Caco-2 (cell line): Measurements from ENCODE around the gene ARMC6. TPM values are rescaled to one million over a fixed set of nuclear protein-coding genes. Genes with fewer than 3 reads are reported as not detected.

Experiments
- BruUV-seq: library from RNA; stranded (reverse); fragments of 400-500 nt; replicated peaks from 2 replicates; lab custom pipeline; 2021; lab: Mats Ljungman, UMichigan
- CTCF ChIA-PET: fragments of 300-600 bp; sonication (Branson Sonifier 250); formaldehyde crosslinking; loops from one replicate; lab custom pipeline; 2022; ENCODE audit warnings: antibody characterized with exemption; lab: Charles Lee
- POLR2A ChIA-PET: fragments of 300-600 bp; sonication (Branson Sonifier 250); formaldehyde crosslinking; loops from one replicate; lab custom pipeline; 2022; ENCODE audit warnings: antibody characterized with exemption; lab: Charles Lee
- DNase-seq, 2 experiments: peaks; one replicate each; pipeline versions ENCODE4 v3.0.0 to v3.0.0-alpha.2; 2020 to 2022
- H3K27me3 ChIP-seq: replicated peaks from 2 replicates; pipeline ENCODE4 v1.6.0; 2011; ENCODE audit warnings: low read length; ENCODE audit not compliant: control insufficient read depth, insufficient read depth
- H3K36me3 ChIP-seq: 2 replicates; pipeline ENCODE4 v1.5.1; 2011; ENCODE audit warnings: low read length; ENCODE audit not compliant: control insufficient read depth, insufficient read depth
- H3K4me1 ChIP-seq: fragments of 250-450 bp; sonication (Bioruptor Pico); 2 replicates; pipeline ENCODE4 v1.5.1; 2020; ENCODE audit warnings: mild to moderate bottlenecking
- H3K4me3 ChIP-seq: 2 replicates; pipeline ENCODE4 v1.5.1; 2011; ENCODE audit warnings: low read depth, mild to moderate bottlenecking, control low read depth, low read length
- H3K9me3 ChIP-seq: fragments of 250-450 bp; sonication (Bioruptor Pico); 2 replicates; pipeline ENCODE4 v1.5.1; 2020; ENCODE audit warnings: mild to moderate bottlenecking, moderate library complexity
- H3K27ac Mint-ChIP-seq: one replicate; pipeline ENCODE4 v1.8.0; 2022; ENCODE audit warnings: mixed read lengths; ENCODE audit not compliant: unreplicated experiment
- H3K27me3 Mint-ChIP-seq: one replicate; pipeline ENCODE4 v1.8.0; 2022; ENCODE audit warnings: mixed read lengths; ENCODE audit not compliant: insufficient read depth, unreplicated experiment
- H3K36me3 Mint-ChIP-seq: one replicate; pipeline ENCODE4 v1.8.0; 2022; ENCODE audit warnings: mild to moderate bottlenecking, mixed read lengths; ENCODE audit not compliant: insufficient read depth, unreplicated experiment
- H3K4me1 Mint-ChIP-seq: one replicate; pipeline ENCODE4 v1.8.0; 2022; ENCODE audit warnings: low read depth, mixed read lengths; ENCODE audit not compliant: unreplicated experiment
- H3K4me3 Mint-ChIP-seq: one replicate; pipeline ENCODE4 v1.8.0; 2022; ENCODE audit warnings: mild to moderate bottlenecking, moderate library complexity, mixed read lengths; ENCODE audit not compliant: unreplicated experiment
- H3K9me3 Mint-ChIP-seq: one replicate; pipeline ENCODE4 v1.8.0; 2022; ENCODE audit warnings: mixed read lengths; ENCODE audit not compliant: unreplicated experiment
- intact Hi-C: fragments of 100-400 bp; cut with micrococcal nuclease; formaldehyde crosslinking; loops from one replicate; pipeline ENCODE4 v1.10.0; 2022; ENCODE audit not compliant: unreplicated experiment
- total RNA-seq: library from RNA; stranded (reverse); gene quantifications from 2 replicates; pipeline ENCODE4 v1.2.3, GENCODE V29; 2022
- TF ChIP-seq, protein P1 (sequence below), 2 experiments: fragments of 200-600 bp in 1 of 2; IDR thresholded peaks; 1 replicate in 1 of 2; 2 replicates in 1 of 2; pipeline versions ENCODE4 v1.5.1 to v1.8.0; 2011 to 2022; ENCODE audit warnings: antibody characterized with exemption in 1 of 2, control low read depth in 1 of 2, inconsistent platforms in 1 of 2, low read depth in 1 of 2, low read length in 1 of 2, mild to moderate bottlenecking in 1 of 2, moderate library complexity in 1 of 2; ENCODE audit not compliant: insufficient read depth in 1 of 2, severe bottlenecking in 1 of 2, unreplicated experiment in 1 of 2

The ARMC6 gene
- total RNA-seq, 1 experiment from 2014 or later, result 40.1 TPM

DNA sequence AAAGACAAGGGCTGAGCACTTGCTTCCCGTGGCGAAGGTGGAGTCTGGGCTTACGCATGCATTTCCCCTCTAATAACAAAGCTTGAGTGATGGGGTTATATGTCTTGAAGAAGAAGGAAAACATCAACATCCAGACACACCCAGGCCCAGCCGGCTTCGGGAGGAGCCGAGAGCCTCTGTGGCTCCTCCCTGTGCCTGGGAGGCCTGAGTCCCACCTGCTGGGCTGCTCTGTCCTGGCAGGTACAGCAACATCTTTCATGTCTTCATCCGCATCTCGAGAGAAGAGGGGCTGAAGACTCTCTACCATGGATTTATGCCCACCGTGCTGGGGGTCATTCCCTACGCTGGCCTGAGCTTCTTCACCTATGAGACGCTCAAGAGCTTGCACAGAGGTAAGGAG lies 74.3 kb downstream of the ARMC6 start:
- TF ChIP-seq, protein P1, sequence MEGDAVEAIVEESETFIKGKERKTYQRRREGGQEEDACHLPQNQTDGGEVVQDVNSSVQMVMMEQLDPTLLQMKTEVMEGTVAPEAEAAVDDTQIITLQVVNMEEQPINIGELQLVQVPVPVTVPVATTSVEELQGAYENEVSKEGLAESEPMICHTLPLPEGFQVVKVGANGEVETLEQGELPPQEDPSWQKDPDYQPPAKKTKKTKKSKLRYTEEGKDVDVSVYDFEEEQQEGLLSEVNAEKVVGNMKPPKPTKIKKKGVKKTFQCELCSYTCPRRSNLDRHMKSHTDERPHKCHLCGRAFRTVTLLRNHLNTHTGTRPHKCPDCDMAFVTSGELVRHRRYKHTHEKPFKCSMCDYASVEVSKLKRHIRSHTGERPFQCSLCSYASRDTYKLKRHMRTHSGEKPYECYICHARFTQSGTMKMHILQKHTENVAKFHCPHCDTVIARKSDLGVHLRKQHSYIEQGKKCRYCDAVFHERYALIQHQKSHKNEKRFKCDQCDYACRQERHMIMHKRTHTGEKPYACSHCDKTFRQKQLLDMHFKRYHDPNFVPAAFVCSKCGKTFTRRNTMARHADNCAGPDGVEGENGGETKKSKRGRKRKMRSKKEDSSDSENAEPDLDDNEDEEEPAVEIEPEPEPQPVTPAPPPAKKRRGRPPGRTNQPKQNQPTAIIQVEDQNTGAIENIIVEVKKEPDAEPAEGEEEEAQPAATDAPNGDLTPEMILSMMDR (IDR thresholded peaks at IDR 0.05; ENCODE audit: insufficient read depth in 1 of 2, low read depth in 1 of 2, low read length in 1 of 2, severe bottlenecking in 1 of 2, unreplicated experiment in 1 of 2), result no peak
- Mint-ChIP-seq H3K9me3 (no peaks in the 10 kb centered on the region), H3K4me3 (no peak overlapping the region), H3K27me3 (no peaks in the 10 kb centered on the region), H3K4me1 (no peaks in the 10 kb centered on the region), H3K27ac (no peak overlapping the region), H3K36me3 (peaks cover 6% of the 10 kb centered on the region)
- H3K36me3 ChIP-seq, result no peaks in the 10 kb centered on the region
- no TSS peak for BruUV-seq
- CTCF ChIA-PET, result interaction anchor here (0.6 kb wide), 1 partner anchor 12 kb away, joined by 4 read pairs; no protein-coding TSS in a partner anchor
- H3K4me1 ChIP-seq, result peaks cover 16% of the 10 kb centered on the region
- intact Hi-C loops, result no loop called here
- DNase-seq, result no peak
- POLR2A ChIA-PET, result no interaction called here
- H3K9me3 ChIP-seq, result no peaks in the 10 kb centered on the region
- H3K4me3 ChIP-seq, result no peak overlapping the region
- H3K27me3 ChIP-seq, result no peaks in the 10 kb centered on the region

Other genes with a start within 250 kb of the ARMC6 start
- 0.14 and 0.16 TPM in 2 replicates for gene COMP, start 242.3 kb upstream of the ARMC6 start, total RNA-seq
- gene UPF1, start 201.6 kb upstream of the ARMC6 start, total RNA-seq, result 93.8 and 96.6 TPM in 2 replicates
- gene CERS1, start 137.4 kb upstream of the ARMC6 start, total RNA-seq, result 19.0 and 20.3 TPM in 2 replicates
- gene COPE, start 114.2 kb upstream of the ARMC6 start, total RNA-seq, result 207 and 213 TPM in 2 replicates
- 46.8 and 48.7 TPM in 2 replicates for gene DDX49, start 113.9 kb upstream of the ARMC6 start, total RNA-seq
- 18.0 and 19.0 TPM in 2 replicates for gene HOMER3, start 92.4 kb upstream of the ARMC6 start, total RNA-seq
- 74.1 and 75.6 TPM in 2 replicates for gene SUGP2, start 86 bp upstream of the ARMC6 start, total RNA-seq
- gene SLC25A42, start 30.4 kb downstream of the ARMC6 start, total RNA-seq, result 4.5 and 5.4 TPM in 2 replicates
- gene TMEM161A, start 104.9 kb downstream of the ARMC6 start, total RNA-seq, result 36.9 and 38.3 TPM in 2 replicates
- 0.82 and 1.5 TPM in 2 replicates for gene MEF2B, start 136.7 kb downstream of the ARMC6 start, total RNA-seq
- 36.2 and 37.7 TPM in 2 replicates for gene BORCS8, start 158.5 kb downstream of the ARMC6 start, total RNA-seq
- gene RFXANK, start 158.7 kb downstream of the ARMC6 start, total RNA-seq, result 59.8 and 73.4 TPM in 2 replicates
- gene NR2C2AP, start 169.8 kb downstream of the ARMC6 start, total RNA-seq, result 25.2 and 25.7 TPM in 2 replicates
- not detected in 2 replicates for gene NCAN, start 178.4 kb downstream of the ARMC6 start, total RNA-seq
- gene TM6SF2, start 239.7 kb downstream of the ARMC6 start, total RNA-seq, result 3.2 and 3.7 TPM in 2 replicates